Measurements from ENCODE around the gene ASTL. TPM values are rescaled to one million over a fixed set of nuclear protein-coding genes. Genes with fewer than 3 reads are reported as not detected.
A peak's percentile ranks its signal among the peaks of the same experiment; 100 is the strongest.

Gene ASTL
- polyA plus RNA-seq, 3 donors, result 0.71 TPM; not detected in 2

GRCh38 chr2:96180521-96180920 is 42.2 kb upstream of the ASTL start:
- Histone ChIP-seq H3K9ac (ENCODE audit: insufficient read depth, low read length, poor library complexity, severe bottlenecking) (no peak overlapping the region), H3K79me2 (ENCODE audit: insufficient read depth, low read length) (no peaks in the 10 kb centered on the region), H3K4me1 (ENCODE audit: control insufficient read depth in 1 of 2, insufficient read depth in 2 of 2, low read length in 2 of 2) (no peaks in the 10 kb centered on the region), H3K36me3 (replicated peaks in 1 of 2; ENCODE audit: control insufficient read depth in 1 of 2, insufficient read depth in 2 of 2, low read length in 2 of 2) (peaks cover 16 to 19% of the 10 kb centered on the region in 2 donors), H3K27ac (ENCODE audit: low read depth in 1 of 2, low read length in 2 of 2) (no peak overlapping the region), H4K20me1 (ENCODE audit: insufficient read depth, low read length) (peaks cover 4% of the 10 kb centered on the region), H2AFZ (ENCODE audit: insufficient read depth, low read depth, low read length, poor library complexity, severe bottlenecking) (no peak overlapping the region), H3K4me2 (replicated peaks; ENCODE audit: extremely low read depth, low read length, poor library complexity, severe bottlenecking) (no peak overlapping the region), H3K9me3 (replicated peaks in 1 of 2; ENCODE audit: control insufficient read depth in 1 of 2, insufficient read depth in 1 of 2, low read length in 2 of 2) (no peaks in the 10 kb centered on the region), H3K4me3 (replicated peaks in 1 of 3; ENCODE audit: low read depth in 2 of 3, low read length in 3 of 3) (no peak overlapping the region), H3K27me3 (ENCODE audit: control insufficient read depth in 2 of 2, insufficient read depth in 2 of 2, low read length in 2 of 2) (no peaks in the 10 kb centered on the region)
- Mint-ChIP-seq H3K27me3 (ENCODE audit: low read depth in 3 of 3) (peaks cover 0 to 4% (median 2%) of the 10 kb centered on the region in 3 donors), H3K36me3 (peaks cover 16 to 22% of the 10 kb centered on the region in 2 donors), H3K9me3 (peaks cover 0 to 2% (median 0%) of the 10 kb centered on the region in 7 donors), H3K27ac (no peak overlapping the region), H3K4me1 (peaks cover 3% of the 10 kb centered on the region), H3K4me3 (no peak overlapping the region)
- intact Hi-C loops (cut with micrococcal nuclease), result no loop called here
- no peak for TF ChIP-seq CTCF (IDR thresholded peaks at IDR 0.05)
- DNase-seq, result no peak

DNA sequence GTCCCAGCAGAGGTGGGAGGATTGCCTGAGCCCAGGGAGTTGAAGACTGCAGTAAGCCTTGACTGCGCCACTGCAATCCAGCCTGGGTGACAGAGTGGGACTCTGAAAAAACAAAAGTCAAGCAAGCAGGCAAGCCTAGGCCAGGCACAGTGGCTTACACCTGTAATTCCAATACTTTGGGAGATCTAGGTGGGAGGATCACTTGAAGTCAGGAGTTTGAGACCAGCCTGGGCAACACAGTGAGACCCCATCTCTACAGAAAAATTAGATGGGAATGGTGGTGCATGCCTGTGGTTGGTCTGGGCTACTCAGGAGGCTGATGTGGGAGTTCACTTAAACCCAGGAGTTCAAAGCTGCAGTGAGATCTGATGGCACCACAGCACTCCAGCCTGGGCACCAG is 41.7 kb upstream of the ASTL start:
- Mint-ChIP-seq H3K4me3 (no peak overlapping the region), H3K4me1 (peaks cover 3% of the 10 kb centered on the region), H3K9me3 (peaks cover 0 to 2% (median 0%) of the 10 kb centered on the region in 7 donors), H3K36me3 (peaks cover 11 to 17% of the 10 kb centered on the region in 2 donors), H3K27ac (peak overlapping the region in 2 of 7 donors; percentile 18 to 31), H3K27me3 (ENCODE audit: low read depth in 3 of 3) (peaks cover 0 to 4% (median 2%) of the 10 kb centered on the region in 3 donors)
- Histone ChIP-seq H3K36me3 (replicated peaks in 1 of 2; ENCODE audit: control insufficient read depth in 1 of 2, insufficient read depth in 2 of 2, low read length in 2 of 2) (peaks cover 11 to 14% of the 10 kb centered on the region in 2 donors), H3K27me3 (ENCODE audit: control insufficient read depth in 2 of 2, insufficient read depth in 2 of 2, low read length in 2 of 2) (no peaks in the 10 kb centered on the region), H3K4me2 (replicated peaks; ENCODE audit: extremely low read depth, low read length, poor library complexity, severe bottlenecking) (no peak overlapping the region), H3K4me1 (ENCODE audit: control insufficient read depth in 1 of 2, insufficient read depth in 2 of 2, low read length in 2 of 2) (no peaks in the 10 kb centered on the region), H3K4me3 (replicated peaks in 1 of 3; ENCODE audit: low read depth in 2 of 3, low read length in 3 of 3) (no peak overlapping the region), H2AFZ (ENCODE audit: insufficient read depth, low read depth, low read length, poor library complexity, severe bottlenecking) (no peak overlapping the region), H3K9me3 (replicated peaks in 1 of 2; ENCODE audit: control insufficient read depth in 1 of 2, insufficient read depth in 1 of 2, low read length in 2 of 2) (no peaks in the 10 kb centered on the region), H3K9ac (ENCODE audit: insufficient read depth, low read length, poor library complexity, severe bottlenecking) (no peak overlapping the region), H4K20me1 (ENCODE audit: insufficient read depth, low read length) (no peaks in the 10 kb centered on the region), H3K27ac (ENCODE audit: low read depth in 1 of 2, low read length in 2 of 2) (no peak overlapping the region), H3K79me2 (ENCODE audit: insufficient read depth, low read length) (no peaks in the 10 kb centered on the region)
- intact Hi-C loops (cut with micrococcal nuclease), result no loop called here
- TF ChIP-seq CTCF (IDR thresholded peaks at IDR 0.05), result no peak
- DNase-seq, result no peak
- 100% methylated on average over 1 of the region's 1 CpG for whole genome bisulfite sequencing (ENCODE audit: insufficient coverage)
